HepG2 (cell line): ENCODE data around the gene PCNT. TPM values are rescaled to one million over a fixed set of nuclear protein-coding genes. Genes with fewer than 3 reads are reported as not detected.
A peak's percentile ranks its signal among the peaks of the same experiment; 100 is the strongest.

ENCODE experiments used
- BORCS8-MEF2B ChIP-seq: sonication (generic); formaldehyde crosslinking; IDR thresholded peaks from 2 replicates; pipeline ENCODE4 v1.8.0; 2022; ENCODE audit warnings: mild to moderate bottlenecking, missing genetic modification reagents
- CEBPZ ChIP-seq: IDR thresholded peaks from 2 replicates; pipeline ENCODE4 v1.6.1; 2012; ENCODE audit warnings: low read length, improper control_type of control experiment
- GABPB1 ChIP-seq: IDR thresholded peaks from 2 replicates; pipeline ENCODE4 v1.6.1; 2016; ENCODE audit warnings: mild to moderate bottlenecking, missing genetic modification reagents, moderate library complexity, missing compliant biosample characterization
- HNRNPLL ChIP-seq: fragments of 200-400 bp; formaldehyde crosslinking; IDR thresholded peaks from 2 replicates; pipeline ENCODE4 v1.6.1; 2017; ENCODE audit warnings: mild to moderate bottlenecking, low read depth, low read length; ENCODE audit not compliant: poor library complexity, severe bottlenecking
- JDP2 ChIP-seq: sonication (generic); formaldehyde crosslinking; IDR thresholded peaks from 2 replicates; pipeline ENCODE4 v1.8.1; 2022; ENCODE audit warnings: missing genetic modification reagents, borderline replicate concordance
- PHF20 ChIP-seq: sonication (generic); formaldehyde crosslinking; IDR thresholded peaks from 2 replicates; pipeline ENCODE4 v1.5.0; 2020; ENCODE audit warnings: mild to moderate bottlenecking, missing genetic modification reagents
- REL ChIP-seq: sonication (generic); formaldehyde crosslinking; conservative IDR thresholded peaks from 2 replicates; pipeline ENCODE4 v1.8.0; 2022; ENCODE audit warnings: mild to moderate bottlenecking, missing genetic modification reagents, moderate library complexity
- RXRA ChIP-seq: sonication (generic); formaldehyde crosslinking; IDR thresholded peaks from 2 replicates; pipeline ENCODE4 v1.5.1; 2020; ENCODE audit warnings: missing genetic modification reagents
- SP2 ChIP-seq: sonication (generic); formaldehyde crosslinking; IDR thresholded peaks from 2 replicates; pipeline ENCODE4 v1.5.1; 2020; ENCODE audit warnings: mild to moderate bottlenecking, missing genetic modification reagents
- TOPORS ChIP-seq: sonication (generic); formaldehyde crosslinking; IDR thresholded peaks from 2 replicates; pipeline ENCODE4 v1.8.0; 2023; ENCODE audit warnings: mild to moderate bottlenecking, missing genetic modification reagents
- ZBTB14 ChIP-seq: sonication (generic); formaldehyde crosslinking; IDR thresholded peaks from 2 replicates; pipeline ENCODE4 v1.4.0; 2020; ENCODE audit warnings: missing genetic modification reagents
- ZNF121 ChIP-seq: sonication (generic); formaldehyde crosslinking; IDR thresholded peaks from 2 replicates; pipeline ENCODE4 v1.5.0; 2020; ENCODE audit warnings: mild to moderate bottlenecking, missing genetic modification reagents
- ZNF747 ChIP-seq: sonication (generic); formaldehyde crosslinking; IDR thresholded peaks from 2 replicates; pipeline ENCODE4 v1.8.1; 2023; ENCODE audit warnings: missing genetic modification reagents, mild to moderate bottlenecking, borderline replicate concordance
- polyA plus RNA-seq, 8 experiments: library from polyadenylated mRNA; depleted of rRNA in 3 of 8; stranded (reverse) in 7 of 8; unstranded in 1 of 8; fragments of >200 nt; fragmentation: Illumina TruSeq in 4 of 8; extraction: Trizol in 4 of 8; gene quantifications; 2 replicates each; pipeline versions ENCODE4 v1.2.1 to v1.2.3, GENCODE V29; 2011 to 2016; ENCODE audit warnings: low read depth in 4 of 8, missing spikeins in 1 of 8, mixed read lengths in 1 of 8; ENCODE audit not compliant: insufficient read depth in 1 of 8
- total RNA-seq, 5 experiments: library from RNA; depleted of rRNA; stranded (reverse); fragments of >200 nt; fragmentation: Illumina TruSeq; extraction: Trizol; gene quantifications; 2 replicates each; pipeline ENCODE4 v1.2.3, GENCODE V29; 2016; ENCODE audit warnings: low read depth in 1 of 5
- TF ChIP-seq, protein P1 (sequence below): sonication (generic); formaldehyde crosslinking; IDR thresholded peaks from 2 replicates; pipeline ENCODE4 v1.8.1; 2022; ENCODE audit warnings: mild to moderate bottlenecking, missing genetic modification reagents
- TF ChIP-seq, protein P2 (sequence below): sonication (generic); formaldehyde crosslinking; IDR thresholded peaks from 2 replicates; pipeline ENCODE4 v1.4.0; 2020; ENCODE audit warnings: mild to moderate bottlenecking, missing genetic modification reagents
- TF ChIP-seq, protein P3 (sequence below): sonication (generic); formaldehyde crosslinking; IDR thresholded peaks from 2 replicates; pipeline ENCODE4 v1.4.0; 2020; ENCODE audit warnings: missing genetic modification reagents
- TF ChIP-seq, protein P4 (sequence below): IDR thresholded peaks from 2 replicates; pipeline ENCODE4 v1.6.1; 2016; ENCODE audit warnings: missing genetic modification reagents, missing compliant biosample characterization
- TF ChIP-seq, protein P5 (sequence below): sonication (generic); formaldehyde crosslinking; IDR thresholded peaks from 2 replicates; pipeline ENCODE4 v1.5.1; 2020; ENCODE audit warnings: mild to moderate bottlenecking, moderate library complexity, missing genetic modification reagents

The PCNT gene
- total and polyA plus RNA-seq, 2 of the 13 experiments (the other 11 are each of a cell fraction or from before 2014, with no cell fraction given) = 5.6 to 12.4 TPM

- TF ChIP-seq ZNF121 (CRISPR knock-in tag) (0 out of 2 replicates have a peak, but pooled peaks have one; percentile 3), SP2 (CRISPR knock-in tag) (peak; percentile 81), CEBPZ (no peak), BORCS8-MEF2B (CRISPR knock-in tag) (peak; percentile 92), TOPORS (CRISPR knock-in tag) (peak; percentile 86; the same call in 1 of the 2 replicates), JDP2 (CRISPR knock-in tag) (no peak), HNRNPLL (peak; percentile 68), ZNF747 (CRISPR knock-in tag) (no peak), REL (peak; percentile 87), PHF20 (peak; percentile 42; the same call in 1 of the 2 replicates), RXRA (CRISPR knock-in tag) (peak; percentile 16), ZBTB14 (CRISPR knock-in tag) (peak; percentile 77), GABPB1 (peak; percentile 84)
- TF ChIP-seq, protein P1, sequence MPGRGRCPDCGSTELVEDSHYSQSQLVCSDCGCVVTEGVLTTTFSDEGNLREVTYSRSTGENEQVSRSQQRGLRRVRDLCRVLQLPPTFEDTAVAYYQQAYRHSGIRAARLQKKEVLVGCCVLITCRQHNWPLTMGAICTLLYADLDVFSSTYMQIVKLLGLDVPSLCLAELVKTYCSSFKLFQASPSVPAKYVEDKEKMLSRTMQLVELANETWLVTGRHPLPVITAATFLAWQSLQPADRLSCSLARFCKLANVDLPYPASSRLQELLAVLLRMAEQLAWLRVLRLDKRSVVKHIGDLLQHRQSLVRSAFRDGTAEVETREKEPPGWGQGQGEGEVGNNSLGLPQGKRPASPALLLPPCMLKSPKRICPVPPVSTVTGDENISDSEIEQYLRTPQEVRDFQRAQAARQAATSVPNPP = peak; percentile 61; the same call in 1 of the 2 replicates
- TF ChIP-seq, protein P2, sequence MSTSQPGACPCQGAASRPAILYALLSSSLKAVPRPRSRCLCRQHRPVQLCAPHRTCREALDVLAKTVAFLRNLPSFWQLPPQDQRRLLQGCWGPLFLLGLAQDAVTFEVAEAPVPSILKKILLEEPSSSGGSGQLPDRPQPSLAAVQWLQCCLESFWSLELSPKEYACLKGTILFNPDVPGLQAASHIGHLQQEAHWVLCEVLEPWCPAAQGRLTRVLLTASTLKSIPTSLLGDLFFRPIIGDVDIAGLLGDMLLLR (CRISPR knock-in tag) = peak; percentile 15; the same call in 1 of the 2 replicates
- TF ChIP-seq, protein P3, sequence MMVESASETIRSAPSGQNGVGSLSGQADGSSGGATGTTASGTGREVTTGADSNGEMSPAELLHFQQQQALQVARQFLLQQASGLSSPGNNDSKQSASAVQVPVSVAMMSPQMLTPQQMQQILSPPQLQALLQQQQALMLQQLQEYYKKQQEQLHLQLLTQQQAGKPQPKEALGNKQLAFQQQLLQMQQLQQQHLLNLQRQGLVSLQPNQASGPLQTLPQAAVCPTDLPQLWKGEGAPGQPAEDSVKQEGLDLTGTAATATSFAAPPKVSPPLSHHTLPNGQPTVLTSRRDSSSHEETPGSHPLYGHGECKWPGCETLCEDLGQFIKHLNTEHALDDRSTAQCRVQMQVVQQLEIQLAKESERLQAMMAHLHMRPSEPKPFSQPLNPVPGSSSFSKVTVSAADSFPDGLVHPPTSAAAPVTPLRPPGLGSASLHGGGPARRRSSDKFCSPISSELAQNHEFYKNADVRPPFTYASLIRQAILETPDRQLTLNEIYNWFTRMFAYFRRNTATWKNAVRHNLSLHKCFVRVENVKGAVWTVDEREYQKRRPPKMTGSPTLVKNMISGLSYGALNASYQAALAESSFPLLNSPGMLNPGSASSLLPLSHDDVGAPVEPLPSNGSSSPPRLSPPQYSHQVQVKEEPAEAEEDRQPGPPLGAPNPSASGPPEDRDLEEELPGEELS (CRISPR knock-in tag) = peak; percentile 17; the same call in 1 of the 2 replicates
- TF ChIP-seq, protein P4, sequence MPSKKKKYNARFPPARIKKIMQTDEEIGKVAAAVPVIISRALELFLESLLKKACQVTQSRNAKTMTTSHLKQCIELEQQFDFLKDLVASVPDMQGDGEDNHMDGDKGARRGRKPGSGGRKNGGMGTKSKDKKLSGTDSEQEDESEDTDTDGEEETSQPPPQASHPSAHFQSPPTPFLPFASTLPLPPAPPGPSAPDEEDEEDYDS (CRISPR knock-in tag) = peak; percentile 73
- TF ChIP-seq, protein P5, sequence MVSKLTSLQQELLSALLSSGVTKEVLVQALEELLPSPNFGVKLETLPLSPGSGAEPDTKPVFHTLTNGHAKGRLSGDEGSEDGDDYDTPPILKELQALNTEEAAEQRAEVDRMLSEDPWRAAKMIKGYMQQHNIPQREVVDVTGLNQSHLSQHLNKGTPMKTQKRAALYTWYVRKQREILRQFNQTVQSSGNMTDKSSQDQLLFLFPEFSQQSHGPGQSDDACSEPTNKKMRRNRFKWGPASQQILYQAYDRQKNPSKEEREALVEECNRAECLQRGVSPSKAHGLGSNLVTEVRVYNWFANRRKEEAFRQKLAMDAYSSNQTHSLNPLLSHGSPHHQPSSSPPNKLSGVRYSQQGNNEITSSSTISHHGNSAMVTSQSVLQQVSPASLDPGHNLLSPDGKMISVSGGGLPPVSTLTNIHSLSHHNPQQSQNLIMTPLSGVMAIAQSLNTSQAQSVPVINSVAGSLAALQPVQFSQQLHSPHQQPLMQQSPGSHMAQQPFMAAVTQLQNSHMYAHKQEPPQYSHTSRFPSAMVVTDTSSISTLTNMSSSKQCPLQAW (CRISPR knock-in tag) = peak; percentile 66
These were observed at the start of gene PCNT, which contains the start of gene C21orf58 (continued) for GRCh38 chr21:46323710-46324389.
